Neural cell (in vitro differentiated cells): ENCODE measurements around the gene ATG2B. TPM values are rescaled to one million over a fixed set of nuclear protein-coding genes. Genes with fewer than 3 reads are reported as not detected.

ENCODE experiments used
- H2AFZ ChIP-seq: fragments of 200-600, 300-800 bp; sonication (generic), shearing (Covaris generic); 2 replicates; pipeline ENCODE4 v1.6.0; 2014; ENCODE audit warnings: low read depth, mild to moderate bottlenecking, antibody characterized with exemption, low read length, moderate library complexity
- H3F3A ChIP-seq: fragments of 200-600 bp; shearing (Covaris generic); 2 replicates; pipeline ENCODE4 v1.6.1; 2016; ENCODE audit warnings: mild to moderate bottlenecking, moderate library complexity, mixed read lengths, antibody characterized with exemption, low read length; ENCODE audit not compliant: insufficient read depth, poor library complexity, severe bottlenecking
- H3K27ac ChIP-seq: fragments of 200-600, 300-800 bp; sonication (generic), shearing (Covaris generic); 2 replicates; pipeline ENCODE4 v1.5.1; 2014; ENCODE audit warnings: mild to moderate bottlenecking, low read length, moderate library complexity
- H3K27me3 ChIP-seq: fragments of 300-800, 200-600 bp; sonication (generic), shearing (Covaris generic); 2 replicates; pipeline ENCODE4 v1.6.0; 2014; ENCODE audit warnings: mild to moderate bottlenecking, low read depth, low read length, moderate library complexity; ENCODE audit not compliant: insufficient read depth
- H3K36me3 ChIP-seq: fragments of 300-800, 200-600 bp; sonication (generic), shearing (Covaris generic); 2 replicates; pipeline ENCODE4 v1.5.1; 2014; ENCODE audit warnings: mild to moderate bottlenecking, antibody characterized with exemption, low read length, moderate library complexity; ENCODE audit not compliant: insufficient read depth
- H3K4me2 ChIP-seq: fragments of 300-800, 200-600 bp; sonication (generic), shearing (Covaris generic); 2 replicates; pipeline ENCODE4 v1.6.0; 2014; ENCODE audit warnings: mild to moderate bottlenecking, low read length
- H3K4me3 ChIP-seq: fragments of 300-800, 200-600 bp; sonication (generic), shearing (Covaris generic); 2 replicates; pipeline ENCODE4 v1.5.1; 2014; ENCODE audit warnings: mild to moderate bottlenecking, low read length, moderate library complexity
- H3K79me2 ChIP-seq: fragments of 200-600 bp; shearing (Covaris generic); replicated peaks from 2 replicates; pipeline ENCODE4 v1.6.0; 2014; ENCODE audit warnings: mild to moderate bottlenecking, low read length, moderate library complexity; ENCODE audit not compliant: insufficient read depth
- H3K9ac ChIP-seq: fragments of 300-800, 200-600 bp; sonication (generic), shearing (Covaris generic); 2 replicates; pipeline ENCODE4 v1.6.1; 2016; ENCODE audit warnings: mild to moderate bottlenecking, low read length, mixed read lengths
- H3K9me2 ChIP-seq: fragments of 200-600 bp; shearing (Covaris generic); 2 replicates; pipeline ENCODE4 v1.6.1; 2016; ENCODE audit warnings: mild to moderate bottlenecking, low read length, mixed read lengths; ENCODE audit not compliant: insufficient read depth
- H3K9me3 ChIP-seq: fragments of 200-600, 300-800 bp; sonication (generic), shearing (Covaris generic); 2 replicates; pipeline ENCODE4 v1.6.1; 2016; ENCODE audit warnings: mild to moderate bottlenecking, mixed run types, low read length, moderate library complexity, mixed read lengths
- H4K20me1 ChIP-seq: fragments of 200-600 bp; shearing (Covaris generic); 2 replicates; pipeline ENCODE4 v1.6.1; 2016; ENCODE audit warnings: mild to moderate bottlenecking, mixed run types; ENCODE audit not compliant: insufficient read depth
- CTCF ChIP-seq: fragments of 450-650 bp; IDR thresholded peaks from 2 replicates; pipeline ENCODE4 v1.5.1; 2014; ENCODE audit warnings: antibody characterized with exemption, mild to moderate bottlenecking, moderate library complexity; ENCODE audit not compliant: poor library complexity, severe bottlenecking
- EP300 ChIP-seq: fragments of 450-650 bp; conservative IDR thresholded peaks from 2 replicates; pipeline ENCODE4 v1.6.1; 2014; ENCODE audit warnings: antibody characterized with exemption, mild to moderate bottlenecking, moderate library complexity; ENCODE audit not compliant: poor library complexity, severe bottlenecking
- EZH2 ChIP-seq: fragments of 200-600, 300-800 bp; shearing (Covaris generic), sonication (generic); IDR thresholded peaks from 2 replicates; pipeline ENCODE4 v1.6.1; 2014; ENCODE audit warnings: antibody characterized with exemption, low read length, borderline replicate concordance, mild to moderate bottlenecking; ENCODE audit not compliant: insufficient read depth, poor library complexity, severe bottlenecking
- MXI1 ChIP-seq: fragments of 450-650 bp; conservative IDR thresholded peaks from 2 replicates; pipeline ENCODE4 v1.6.1; 2014; ENCODE audit warnings: antibody characterized with exemption, mild to moderate bottlenecking; ENCODE audit not compliant: poor library complexity, severe bottlenecking
- POLR2AphosphoS5 ChIP-seq: IDR thresholded peaks from 2 replicates; pipeline ENCODE4 v1.6.1; 2012
- RAD21 ChIP-seq: fragments of 450-650 bp; conservative IDR thresholded peaks from 2 replicates; pipeline ENCODE4 v1.6.1; 2014; ENCODE audit warnings: antibody characterized with exemption, mild to moderate bottlenecking, moderate library complexity
- REST ChIP-seq: IDR thresholded peaks from 2 replicates; pipeline ENCODE4 v1.6.1; 2012; ENCODE audit warnings: borderline replicate concordance
- SMC3 ChIP-seq: fragments of 450-650 bp; conservative IDR thresholded peaks from 2 replicates; pipeline ENCODE4 v1.6.1; 2014; ENCODE audit warnings: antibody characterized with exemption, mild to moderate bottlenecking, moderate library complexity; ENCODE audit not compliant: poor library complexity
- TAF1 ChIP-seq: IDR thresholded peaks from 2 replicates; pipeline ENCODE4 v1.6.1; 2012; ENCODE audit warnings: low read depth
- polyA plus RNA-seq: library from polyadenylated mRNA; depleted of rRNA; stranded (reverse); fragments of >200 nt; gene quantifications from 2 replicates; pipeline ENCODE4 v1.2.3, GENCODE V29; 2014

The ATG2B gene
- polyA plus RNA-seq, 1 donor from 2014 or later, result 16.2 TPM

- Histone ChIP-seq H3K79me2 (no peaks in the 10 kb centered on the region), H3K27me3 (no peaks in the 10 kb centered on the region), H3F3A (no peaks in the 10 kb centered on the region), H3K9me2 (no peaks in the 10 kb centered on the region), H3K4me3 (no peak overlapping the region), H3K36me3 (no peaks in the 10 kb centered on the region), H2AFZ (no peak overlapping the region), H4K20me1 (no peaks in the 10 kb centered on the region), H3K4me2 (no peak overlapping the region), H3K9ac (no peak overlapping the region), H3K27ac (no peak overlapping the region), H3K9me3 (peaks cover 3% of the 10 kb centered on the region)
- TF ChIP-seq EP300 (no peak), RAD21 (no peak), POLR2AphosphoS5 (no peak), MXI1 (no peak), TAF1 (no peak), CTCF (no peak), REST (no peak), SMC3 (no peak), EZH2 (no peak)
Observed at GRCh38 chr14:96257056-96257455, 106.1 kb downstream of the ATG2B start.

GRCh38 chr14:96256407-96256806 is 106.7 kb downstream of the ATG2B start:
- no peak overlapping the region for H3K9ac ChIP-seq
- H3K4me3 ChIP-seq, result no peak overlapping the region
- no peaks in the 10 kb centered on the region for H3K36me3 ChIP-seq
- no peak overlapping the region for H2AFZ ChIP-seq
- H3K79me2 ChIP-seq, result no peaks in the 10 kb centered on the region
- no peaks in the 10 kb centered on the region for H3K9me2 ChIP-seq
- no peak for TF ChIP-seq EZH2
- TF ChIP-seq POLR2AphosphoS5, result no peak
- no peak for TF ChIP-seq CTCF
- no peak for TF ChIP-seq TAF1
- no peak for TF ChIP-seq MXI1
- TF ChIP-seq EP300, result no peak
- no peak for TF ChIP-seq SMC3
- no peak for TF ChIP-seq REST
- H4K20me1 ChIP-seq, result no peaks in the 10 kb centered on the region
- peaks cover 3% of the 10 kb centered on the region for H3K9me3 ChIP-seq
- H3K27me3 ChIP-seq, result no peaks in the 10 kb centered on the region
- H3F3A ChIP-seq, result no peaks in the 10 kb centered on the region
- no peak overlapping the region for H3K27ac ChIP-seq
- no peak overlapping the region for H3K4me2 ChIP-seq
